OCI-LY7 (cell line): ENCODE measurements around the gene TMEM209. TPM values are rescaled to one million over a fixed set of nuclear protein-coding genes. Genes with fewer than 3 reads are reported as not detected.

ENCODE experiments used
- BruUV-seq: library from RNA; stranded (reverse); fragments of 400-500 nt; replicated peaks from 2 replicates; lab custom pipeline; 2021; lab: Mats Ljungman, UMichigan
- CTCF ChIA-PET: fragments of 300-600 bp; sonication (Branson Sonifier 250); formaldehyde crosslinking; loops from one replicate; lab custom pipeline; 2022; ENCODE audit warnings: antibody characterized with exemption; ENCODE audit not compliant: unreplicated experiment; lab: Charles Lee
- POLR2A ChIA-PET: fragments of 300-600 bp; sonication (Branson Sonifier 250); formaldehyde crosslinking; loops from one replicate; lab custom pipeline; 2022; ENCODE audit warnings: antibody characterized with exemption; lab: Charles Lee
- DNase-seq: peaks from one replicate; pipeline ENCODE4 v3.0.0-alpha.2; 2015; ENCODE audit warnings: low spot score
- H2AFZ ChIP-seq: fragments of 200-600 bp; sonication (generic), shearing (Covaris generic); 2 replicates; pipeline ENCODE4 v1.6.1; 2014; ENCODE audit warnings: mild to moderate bottlenecking, antibody characterized with exemption, low read length, moderate library complexity
- H3K27ac ChIP-seq: fragments of 200-600 bp; sonication (generic); 2 replicates; pipeline ENCODE4 v1.5.1; 2014; ENCODE audit warnings: mixed run types, low read depth, mild to moderate bottlenecking, moderate library complexity, low read length, inconsistent platforms; ENCODE audit not compliant: poor library complexity, severe bottlenecking
- H3K36me3 ChIP-seq: fragments of 200-600 bp; sonication (generic); 2 replicates; pipeline ENCODE4 v1.6.1; 2014; ENCODE audit warnings: mild to moderate bottlenecking, antibody characterized with exemption, low read length, moderate library complexity, mixed read lengths; ENCODE audit not compliant: insufficient read depth
- H3K4me1 ChIP-seq: fragments of 200-600 bp; sonication (generic); 2 replicates; pipeline ENCODE4 v1.5.1; 2014; ENCODE audit warnings: mild to moderate bottlenecking, low read length; ENCODE audit not compliant: insufficient read depth, poor library complexity, severe bottlenecking
- H3K4me2 ChIP-seq: fragments of 200-600 bp; sonication (generic); 2 replicates; pipeline ENCODE4 v1.6.1; 2014; ENCODE audit warnings: mild to moderate bottlenecking, low read length
- H3K4me3 ChIP-seq: fragments of 200-600 bp; sonication (generic); 2 replicates; pipeline ENCODE4 v1.5.1; 2014; ENCODE audit warnings: mild to moderate bottlenecking, low read depth, low read length; ENCODE audit not compliant: poor library complexity, severe bottlenecking
- H3K79me2 ChIP-seq: fragments of 200-600 bp; sonication (generic); 2 replicates; pipeline ENCODE4 v1.6.1; 2016; ENCODE audit warnings: low read depth, mild to moderate bottlenecking, low read length, moderate library complexity, mixed read lengths; ENCODE audit not compliant: insufficient read depth
- H3K9me2 ChIP-seq: fragments of 200-600 bp; sonication (generic); 2 replicates; pipeline ENCODE4 v1.6.1; 2016; ENCODE audit warnings: mild to moderate bottlenecking, low read length, mixed read lengths; ENCODE audit not compliant: insufficient read depth
- H3K9me3 ChIP-seq: fragments of 200-600 bp; sonication (generic); 2 replicates; pipeline ENCODE4 v1.6.1; 2014; ENCODE audit warnings: mild to moderate bottlenecking, mixed run types, low read length, mixed read lengths
- H4K20me1 ChIP-seq: fragments of 200-600 bp; sonication (generic); 2 replicates; pipeline ENCODE4 v1.6.1; 2014; ENCODE audit warnings: mild to moderate bottlenecking, antibody characterized with exemption, low read length, moderate library complexity, mixed read lengths; ENCODE audit not compliant: insufficient read depth
- EZH2phosphoT487 ChIP-seq: fragments of 200-600 bp; sonication (generic); IDR thresholded peaks from 2 replicates; pipeline ENCODE4 v1.6.1; 2018; ENCODE audit warnings: low read depth, borderline replicate concordance, mild to moderate bottlenecking, mixed run types, antibody characterized with exemption, low read length, moderate library complexity, mixed read lengths
- intact Hi-C: fragments of 100-400 bp; cut with micrococcal nuclease; formaldehyde crosslinking; loops from one replicate; pipeline ENCODE4 v1.10.0; 2022; ENCODE audit not compliant: unreplicated experiment
- total RNA-seq, 2 experiments: library from RNA; depleted of rRNA in 1 of 2; stranded (reverse); fragments of >200 nt in 1 of 2; shearing (Covaris generic) in 1 of 2; gene quantifications; 2 replicates each; pipeline ENCODE4 v1.2.3, GENCODE V29; 2014 to 2022
- TF ChIP-seq, protein P1 (sequence below): fragments of 200-600 bp; sonication (generic); conservative IDR thresholded peaks from 2 replicates; pipeline ENCODE4 v1.5.1; 2014; ENCODE audit warnings: mild to moderate bottlenecking, antibody characterized with exemption, low read length, moderate library complexity, mixed read lengths

Gene TMEM209
- total RNA-seq, 2 experiments from 2014 or later, result 18.1 to 37.9 TPM

DNA sequence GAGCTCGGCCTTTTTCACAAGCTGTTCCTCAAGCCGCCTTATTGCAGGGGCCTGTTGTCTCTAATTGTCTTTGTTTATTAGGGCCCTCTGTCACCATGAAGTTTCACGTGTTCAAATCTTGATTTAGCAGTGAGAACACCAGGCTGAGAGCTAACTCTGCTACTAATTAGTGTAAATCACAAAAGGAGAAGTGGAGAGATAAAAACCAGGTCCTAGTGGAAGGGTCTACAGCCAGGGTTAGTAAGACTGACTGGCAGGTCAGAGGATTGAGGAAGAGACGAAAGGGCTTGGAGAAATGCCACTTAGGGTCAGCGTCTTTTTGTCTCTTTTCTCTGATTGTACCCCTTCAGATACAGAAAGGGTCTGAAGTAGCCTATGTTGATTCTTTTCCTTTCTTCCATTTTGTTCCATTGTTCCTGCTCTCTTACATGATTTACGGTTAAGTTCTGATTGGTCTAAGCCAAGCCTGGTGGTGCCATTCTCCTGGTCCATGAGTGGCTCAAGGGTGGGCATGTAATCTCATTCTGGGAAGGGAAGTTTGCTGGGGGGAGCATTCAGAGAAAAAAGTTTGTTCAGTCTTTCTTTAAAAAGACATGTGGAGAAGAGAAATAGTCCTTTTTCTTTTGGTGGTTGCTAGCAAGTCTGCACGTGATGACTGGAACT is 23.8 kb upstream of the TMEM209 start:
- BruUV-seq, result no TSS peak
- TF ChIP-seq, protein P1, sequence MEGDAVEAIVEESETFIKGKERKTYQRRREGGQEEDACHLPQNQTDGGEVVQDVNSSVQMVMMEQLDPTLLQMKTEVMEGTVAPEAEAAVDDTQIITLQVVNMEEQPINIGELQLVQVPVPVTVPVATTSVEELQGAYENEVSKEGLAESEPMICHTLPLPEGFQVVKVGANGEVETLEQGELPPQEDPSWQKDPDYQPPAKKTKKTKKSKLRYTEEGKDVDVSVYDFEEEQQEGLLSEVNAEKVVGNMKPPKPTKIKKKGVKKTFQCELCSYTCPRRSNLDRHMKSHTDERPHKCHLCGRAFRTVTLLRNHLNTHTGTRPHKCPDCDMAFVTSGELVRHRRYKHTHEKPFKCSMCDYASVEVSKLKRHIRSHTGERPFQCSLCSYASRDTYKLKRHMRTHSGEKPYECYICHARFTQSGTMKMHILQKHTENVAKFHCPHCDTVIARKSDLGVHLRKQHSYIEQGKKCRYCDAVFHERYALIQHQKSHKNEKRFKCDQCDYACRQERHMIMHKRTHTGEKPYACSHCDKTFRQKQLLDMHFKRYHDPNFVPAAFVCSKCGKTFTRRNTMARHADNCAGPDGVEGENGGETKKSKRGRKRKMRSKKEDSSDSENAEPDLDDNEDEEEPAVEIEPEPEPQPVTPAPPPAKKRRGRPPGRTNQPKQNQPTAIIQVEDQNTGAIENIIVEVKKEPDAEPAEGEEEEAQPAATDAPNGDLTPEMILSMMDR, result no peak
- no peak for TF ChIP-seq EZH2phosphoT487

DNA sequence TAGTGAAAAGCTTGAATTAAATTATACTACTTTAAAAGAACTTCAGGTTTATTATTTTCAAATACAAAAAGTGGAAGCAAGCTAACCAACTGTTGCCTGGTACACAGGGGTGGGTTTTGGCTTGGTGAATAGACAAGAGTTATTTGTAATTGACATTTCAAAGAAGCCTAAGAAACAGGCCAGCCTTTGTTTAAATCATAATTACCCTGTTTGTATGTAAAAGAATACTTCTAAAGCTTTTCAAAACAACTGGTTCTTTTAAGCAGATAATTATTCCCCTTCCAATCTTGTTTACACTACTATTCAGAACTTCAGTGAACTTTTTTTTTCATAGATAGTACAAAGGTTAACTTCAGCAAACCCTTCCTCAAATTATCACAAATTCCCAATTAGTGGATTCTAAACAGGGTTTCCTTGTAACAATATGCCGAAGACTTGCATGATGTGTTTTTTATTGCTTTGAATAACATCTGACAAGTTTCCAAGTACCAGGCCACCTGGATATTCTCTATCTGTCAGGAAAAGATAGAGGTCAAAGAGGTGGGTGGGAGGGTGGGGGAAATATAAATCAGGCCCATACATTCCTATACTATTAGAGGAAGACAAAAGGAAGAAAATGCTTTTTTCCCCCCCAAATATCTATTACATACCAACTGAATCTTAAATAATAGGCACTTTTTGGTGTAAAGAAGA is 22.8 kb upstream of the TMEM209 start:
- no peaks in the 10 kb centered on the region for H3K79me2 ChIP-seq
- TF ChIP-seq, protein P1, result no peak
- TF ChIP-seq EZH2phosphoT487, result no peak
- CTCF ChIA-PET, result no interaction called here
- no TSS peak for BruUV-seq
- no peak overlapping the region for H2AFZ ChIP-seq
- no peaks in the 10 kb centered on the region for H4K20me1 ChIP-seq
- H3K9me3 ChIP-seq, result no peaks in the 10 kb centered on the region
- intact Hi-C loops, result no loop called here
- no peaks in the 10 kb centered on the region for H3K36me3 ChIP-seq
- no peaks in the 10 kb centered on the region for H3K9me2 ChIP-seq
- H3K27ac ChIP-seq, result no peak overlapping the region
- no peaks in the 10 kb centered on the region for H3K4me1 ChIP-seq
- POLR2A ChIA-PET, result interaction anchor here (0.6 to 1.2 kb wide), 2 partner anchors 15 to 64 kb away, joined by 3 read pairs; no protein-coding TSS in a partner anchor
- no peak overlapping the region for H3K4me3 ChIP-seq
- no peak for DNase-seq
- no peak overlapping the region for H3K4me2 ChIP-seq

More for the DNA sequence above, 23.8 kb upstream of the TMEM209 start:
- Histone ChIP-seq H3K36me3 (no peaks in the 10 kb centered on the region), H3K4me1 (no peaks in the 10 kb centered on the region), H3K4me3 (no peak overlapping the region), H3K27ac (no peak overlapping the region), H4K20me1 (no peaks in the 10 kb centered on the region), H3K9me3 (no peaks in the 10 kb centered on the region), H3K9me2 (no peaks in the 10 kb centered on the region), H3K79me2 (no peaks in the 10 kb centered on the region), H2AFZ (no peak overlapping the region), H3K4me2 (no peak overlapping the region)
- POLR2A ChIA-PET, result interaction anchor here (0.7 to 1.2 kb wide), 2 partner anchors 65 to 129 kb away, joined by 3 read pairs; no protein-coding TSS in a partner anchor
- intact Hi-C loops, result no loop called here
- CTCF ChIA-PET, result no interaction called here
- no peak for DNase-seq
